ENCODE results near the gene NFIA.

The NFIA gene

GRCh38 chr1:61215676-61216289 lies 133.4 kb downstream of the NFIA start:
- DNase-seq (ENCODE audit: low spot score): no peak

DNA sequence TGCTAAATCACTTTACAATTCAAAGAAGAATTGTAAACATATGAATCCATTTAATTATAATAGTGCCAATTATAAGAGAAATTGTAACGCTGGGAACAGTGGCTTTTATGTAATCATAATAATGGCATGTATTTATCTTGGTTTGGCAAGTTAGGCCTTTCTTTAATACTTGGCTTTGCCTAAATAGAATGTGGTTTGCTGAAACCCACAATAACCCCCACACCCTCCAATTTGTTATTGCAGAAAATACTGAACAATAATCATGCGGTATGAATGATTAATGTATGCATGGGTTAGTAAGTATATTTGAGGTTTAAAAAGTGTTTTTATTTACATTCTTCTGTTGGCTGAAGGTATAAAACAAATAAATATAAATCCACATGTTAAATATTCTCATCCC lies 138.2 kb downstream of the NFIA start:
- DNase-seq (ENCODE audit: low spot score): no peak

DNA sequence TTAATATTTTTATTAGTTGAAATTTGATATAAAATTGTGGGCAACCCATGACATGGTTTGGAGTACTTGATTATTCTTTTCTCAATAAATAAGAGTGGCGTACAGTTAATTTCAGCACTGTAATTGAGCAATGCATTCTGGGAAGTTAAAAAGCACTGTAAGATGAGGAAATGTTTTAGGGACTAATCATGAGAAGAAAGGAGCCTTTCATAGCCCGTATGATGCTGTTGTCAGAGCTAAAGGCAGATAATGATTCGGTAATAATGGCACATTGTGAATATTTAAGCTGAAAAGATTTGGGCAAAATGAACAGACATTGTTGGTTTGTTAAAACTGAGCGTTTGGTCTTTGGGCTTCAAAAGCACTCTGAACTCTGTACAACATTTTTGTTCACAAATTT lies 139.3 kb downstream of the NFIA start:
- no peak for DNase-seq (ENCODE audit: low spot score)

GRCh38 chr1:61222240-61222639 lies 139.9 kb downstream of the NFIA start:
- no peak for DNase-seq (ENCODE audit: low spot score)

- no peak for DNase-seq (ENCODE audit: low spot score)
These were observed 140.8 kb downstream of the NFIA start for GRCh38 chr1:61223140-61223539.

DNA sequence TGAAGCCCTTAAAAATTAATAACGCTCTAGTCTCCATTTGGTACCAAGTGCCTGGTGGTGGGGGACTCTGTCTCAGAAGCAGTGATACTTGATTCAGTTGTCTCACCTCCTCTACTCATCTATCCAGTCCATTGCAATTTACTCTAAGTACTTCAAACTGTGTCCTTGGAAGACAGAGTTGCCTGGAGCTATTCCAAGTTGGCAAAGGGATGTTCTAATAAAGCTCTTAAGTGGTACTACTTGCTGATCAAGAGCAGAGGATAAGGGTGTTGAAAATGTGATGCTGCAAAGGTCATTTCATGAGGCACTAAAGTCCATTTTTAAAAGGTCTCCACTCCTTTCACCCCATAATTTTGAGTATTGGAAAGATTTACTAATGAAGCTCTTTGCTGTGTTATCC lies 142.2 kb downstream of the NFIA start:
- no peak for DNase-seq (ENCODE audit: low spot score)

GRCh38 chr1:61225478-61225877 lies 143.1 kb downstream of the NFIA start:
- no peak for DNase-seq (ENCODE audit: low spot score)

DNA sequence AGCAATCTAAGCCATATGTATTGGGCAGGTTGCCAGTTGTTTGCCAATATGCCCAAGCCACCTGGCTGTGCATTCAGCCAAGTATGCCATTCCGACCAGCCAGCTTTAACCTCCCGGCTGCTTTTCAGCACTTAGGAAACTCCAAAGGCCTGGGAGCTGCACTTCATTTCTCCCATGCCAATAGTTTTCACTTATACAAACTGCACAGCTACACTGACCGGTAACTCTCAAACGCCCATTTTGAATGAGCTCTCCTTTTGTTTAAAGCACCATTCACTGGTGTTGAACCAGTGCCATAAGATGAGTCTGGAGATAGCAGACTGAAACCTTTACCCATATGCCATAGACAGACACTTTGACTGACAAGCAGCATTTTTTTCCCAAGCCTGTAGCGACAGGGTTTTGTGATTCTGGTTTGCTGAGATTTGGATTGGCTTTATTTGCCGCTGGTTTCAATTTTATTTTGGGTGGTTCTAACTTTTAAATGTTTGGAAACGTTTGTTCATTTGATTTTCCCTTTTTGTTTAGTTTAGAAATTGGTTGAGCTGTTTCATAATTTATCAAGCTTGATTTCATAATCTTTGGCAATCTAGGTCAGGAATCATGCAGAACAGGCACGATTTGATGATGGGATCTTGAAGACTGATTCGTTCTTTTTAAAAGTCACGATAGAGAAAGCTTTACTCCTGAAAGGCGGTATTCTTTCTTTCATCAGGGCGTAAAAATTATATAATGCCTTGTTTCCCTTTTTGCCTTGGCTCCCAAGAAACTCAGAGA lies 144.6 kb downstream of the NFIA start:
- no peak for DNase-seq (ENCODE audit: low spot score)

GRCh38 chr1:61227857-61228550 lies 145.6 kb downstream of the NFIA start:
- DNase-seq (ENCODE audit: low spot score): no peak

DNA sequence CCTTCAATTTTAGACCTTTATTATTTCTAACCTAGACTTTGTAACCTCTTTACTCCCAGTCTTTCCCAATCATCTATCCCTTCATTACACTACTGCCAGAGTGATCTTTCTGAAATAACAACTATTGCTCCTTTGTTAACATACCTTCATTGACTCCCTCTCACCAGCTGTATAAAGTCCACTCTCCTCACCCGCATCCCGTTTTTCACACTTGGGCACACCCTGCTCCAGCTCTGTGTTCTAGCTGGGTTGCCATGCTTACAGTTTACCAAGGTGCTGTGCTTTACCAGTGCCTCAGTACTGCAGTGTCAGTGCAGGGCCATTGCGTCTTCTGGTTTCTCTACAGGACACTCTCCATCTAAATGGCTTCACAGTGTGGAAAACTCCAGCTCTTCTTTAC lies 148.2 kb downstream of the NFIA start:
- no peak for DNase-seq (ENCODE audit: low spot score)

DNA sequence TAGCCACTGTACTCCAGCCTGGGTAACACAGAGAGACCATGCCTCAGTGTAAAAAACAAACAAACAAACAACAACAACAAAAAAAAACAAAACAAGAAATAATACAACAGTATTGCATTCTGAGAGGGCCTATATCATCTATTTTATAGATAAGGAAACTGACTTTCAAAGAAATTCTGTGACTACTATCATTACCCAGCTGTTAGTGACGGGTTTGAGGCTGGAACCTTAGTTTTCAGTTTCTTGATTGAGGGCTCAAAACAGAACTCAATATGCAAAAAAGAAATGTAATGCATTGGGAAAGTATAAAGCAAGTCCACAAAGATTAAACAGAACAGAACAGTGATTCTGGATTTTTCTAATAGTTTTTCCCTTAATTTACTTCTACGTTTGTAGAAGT lies 149.4 kb downstream of the NFIA start:
- no peak for DNase-seq (ENCODE audit: low spot score)

DNA sequence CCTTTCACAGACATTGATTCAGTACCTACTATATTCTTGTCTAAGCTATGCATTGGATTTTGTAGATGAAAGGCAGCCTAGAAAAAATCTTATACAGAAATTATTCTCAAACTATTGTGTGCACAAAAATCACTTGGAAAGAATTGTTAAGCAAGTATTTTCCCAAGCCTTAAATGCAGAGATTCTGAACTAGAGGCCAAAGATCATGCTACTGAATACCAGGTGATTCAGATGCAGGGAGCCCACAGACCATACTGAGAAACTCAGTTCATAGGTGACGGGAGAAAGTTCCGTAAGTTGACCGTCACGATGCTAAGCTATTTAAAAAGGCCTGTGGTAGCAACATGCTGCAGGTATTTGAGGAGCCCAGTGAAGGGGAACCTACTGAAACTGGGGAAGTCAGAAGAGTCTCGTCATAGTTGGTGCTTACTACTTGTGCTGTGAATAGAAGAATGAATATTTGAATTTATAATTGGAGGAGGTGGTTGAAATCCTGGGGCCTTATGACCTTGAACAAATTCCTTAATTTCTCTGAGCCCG lies 150.8 kb downstream of the NFIA start:
- no peak for DNase-seq (ENCODE audit: low spot score)

GRCh38 chr1:61234587-61234919 lies 152.2 kb downstream of the NFIA start:
- no peak for DNase-seq (ENCODE audit: low spot score)

DNA sequence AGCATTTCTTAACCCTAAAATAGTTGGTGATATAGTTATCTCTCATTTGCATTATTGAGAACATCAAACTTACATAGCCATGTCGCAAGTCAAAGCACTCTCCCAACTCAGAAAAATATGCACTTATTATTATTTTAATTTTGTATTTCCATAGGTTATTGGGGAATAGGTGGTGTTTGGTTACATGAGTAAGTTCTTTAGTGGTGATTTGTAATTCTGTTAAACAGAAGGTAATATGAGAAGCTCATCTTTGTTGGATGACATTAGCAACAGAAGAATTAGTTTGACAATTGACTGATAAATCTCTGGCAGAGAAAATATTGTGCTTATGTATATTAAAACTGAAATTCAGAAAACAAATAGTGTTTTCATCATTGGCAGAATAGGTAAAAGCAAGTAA lies 154.8 kb downstream of the NFIA start:
- DNase-seq (ENCODE audit: low spot score): no peak

- DNase-seq (ENCODE audit: low spot score): no peak
These were observed 155.4 kb downstream of the NFIA start for GRCh38 chr1:61237659-61238358.

- DNase-seq (ENCODE audit: low spot score): no peak
These were observed 156.0 kb downstream of the NFIA start for GRCh38 chr1:61238359-61238665.

DNA sequence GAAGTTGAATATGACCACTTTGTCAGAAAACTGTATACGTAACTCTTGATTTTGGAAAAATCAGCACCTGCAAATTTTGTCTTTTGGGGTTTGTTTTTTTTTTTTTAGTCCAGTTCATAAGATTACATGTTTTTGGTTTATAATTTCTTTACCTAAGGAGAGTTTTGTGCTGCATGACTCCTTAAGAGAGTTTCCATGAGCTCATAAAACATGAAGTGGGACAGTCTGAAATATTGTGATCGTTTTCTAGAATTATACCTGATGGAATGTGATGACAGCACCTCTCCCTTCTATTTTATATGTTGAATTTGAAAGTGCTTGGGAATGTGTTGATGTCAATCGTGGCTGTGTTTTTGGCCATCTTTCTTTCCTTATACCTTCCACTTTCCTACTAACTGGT lies 158.5 kb downstream of the NFIA start:
- no peak for DNase-seq (ENCODE audit: low spot score)

GRCh38 chr1:61241411-61241838 lies 159.1 kb downstream of the NFIA start:
- no peak for DNase-seq (ENCODE audit: low spot score)

DNA sequence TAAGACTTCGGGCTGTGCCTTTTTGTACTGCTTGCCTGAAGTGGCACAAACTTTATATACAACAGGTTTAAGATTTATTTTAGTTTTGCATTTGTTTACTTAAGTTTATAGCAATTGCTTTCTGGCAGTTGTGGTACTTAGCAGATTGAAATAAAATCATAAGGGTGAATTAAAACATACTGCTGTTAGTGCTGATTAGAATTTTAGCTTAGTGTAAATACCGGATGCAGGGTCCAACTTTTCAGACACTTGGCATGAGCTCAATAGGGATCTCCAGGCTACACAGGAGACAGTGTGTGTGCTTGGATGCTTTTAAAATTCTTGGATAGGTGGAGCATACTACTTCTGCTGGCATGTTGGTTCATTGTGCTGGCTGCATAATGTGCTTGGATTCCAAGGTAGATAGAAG lies 159.6 kb downstream of the NFIA start:
- no peak for DNase-seq (ENCODE audit: low spot score)

DNA sequence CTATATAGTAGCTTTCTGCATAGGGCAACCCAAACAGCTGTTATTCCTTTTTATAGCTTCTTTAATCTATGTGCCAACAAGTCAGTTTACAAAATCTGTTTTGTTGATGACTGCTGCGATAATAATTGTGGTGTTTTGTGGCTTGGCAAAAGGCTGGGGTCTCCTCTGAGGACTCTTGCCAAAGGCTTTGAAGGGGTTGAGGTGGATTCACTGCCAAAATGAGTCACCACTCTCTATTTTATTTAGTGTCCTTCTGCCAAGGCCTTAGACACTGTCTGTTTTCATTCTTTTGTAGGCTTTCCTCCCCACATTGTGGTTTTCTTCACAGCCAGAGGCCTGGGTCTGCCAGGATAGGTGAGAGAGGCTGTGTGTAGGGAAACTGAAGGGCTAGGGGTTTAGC lies 161.8 kb downstream of the NFIA start:
- DNase-seq (ENCODE audit: low spot score): no peak

GRCh38 chr1:61245696-61246400 lies 163.5 kb downstream of the NFIA start:
- DNase-seq (ENCODE audit: low spot score): no peak
